ENCODE results near the gene VAT1L.

Gene VAT1L

DNA sequence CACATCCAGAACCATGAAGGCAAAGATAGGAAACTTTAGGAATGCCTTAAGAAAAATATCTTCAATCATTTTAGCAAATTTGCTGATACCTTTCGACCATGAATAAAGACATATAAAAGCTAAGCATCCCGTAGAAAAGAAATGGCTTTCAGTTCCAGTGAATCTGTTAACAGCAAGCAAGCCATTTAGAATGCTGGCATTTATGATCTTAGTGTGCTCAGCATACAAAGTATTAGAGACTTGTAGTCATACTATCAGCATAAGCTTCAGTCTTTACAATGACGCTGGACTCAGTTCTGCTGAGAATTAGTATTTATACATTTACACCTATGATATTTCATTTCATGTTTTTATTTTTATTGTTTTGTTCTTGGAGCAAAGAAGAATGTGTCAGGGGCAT, 38.7 kb downstream of the VAT1L start:
- H3K9me3 ChIP-seq (ENCODE audit: control insufficient read depth, low read length) = no peaks in the 10 kb centered on the region
- H3K4me2 ChIP-seq (ENCODE audit: low read length, poor library complexity, severe bottlenecking) = no peak overlapping the region
- H3K27me3 ChIP-seq (ENCODE audit: control insufficient read depth in 1 of 2, insufficient read depth in 1 of 2, low read length in 2 of 2) = peaks cover 0 to 12% of the 10 kb centered on the region in 2 experiments
- H2BK5ac ChIP-seq (ENCODE audit: low read depth, low read length, poor library complexity, severe bottlenecking) = no peak overlapping the region
- no peak overlapping the region for H2AK5ac ChIP-seq (ENCODE audit: low read length, severe bottlenecking)
- H3K27ac ChIP-seq (ENCODE audit: low read length, poor library complexity, severe bottlenecking) = no peak overlapping the region
- H2AFZ ChIP-seq (ENCODE audit: low read depth, low read length) = no peak overlapping the region
- H2BK15ac ChIP-seq (ENCODE audit: low read depth, poor library complexity, severe bottlenecking) = no peak overlapping the region
- DNase-seq = no peak
- H4K91ac ChIP-seq (ENCODE audit: low read length) = no peak overlapping the region
- 100% methylated on average over 2 of the region's 3 CpGs for WGBS
- no peak overlapping the region for H3K14ac ChIP-seq (ENCODE audit: low read length in 2 of 2)
- no peak overlapping the region for H3K9ac ChIP-seq (ENCODE audit: low read length)
- no peak overlapping the region for H2BK12ac ChIP-seq (ENCODE audit: low read length in 2 of 2)
- no peaks in the 10 kb centered on the region for H3K4me1 ChIP-seq (ENCODE audit: control insufficient read depth, insufficient read depth, low read depth, low read length)
- no peaks in the 10 kb centered on the region for H3K36me3 ChIP-seq (ENCODE audit: control insufficient read depth in 1 of 2, insufficient read depth in 2 of 2, low read depth in 1 of 2, low read length in 2 of 2)
- no peak overlapping the region for H3K18ac ChIP-seq (ENCODE audit: low read depth in 1 of 2, low read length in 2 of 2)
- no peak overlapping the region for H3K23ac ChIP-seq (ENCODE audit: low read length in 2 of 2)
- H3K4ac ChIP-seq (ENCODE audit: low read depth in 1 of 2, low read length in 2 of 2) = no peak overlapping the region
- H2BK120ac ChIP-seq (ENCODE audit: low read depth, low read length) = no peak overlapping the region
- no peak overlapping the region for H3K4me3 ChIP-seq (ENCODE audit: insufficient read depth in 1 of 2, low read depth in 1 of 2, low read length in 2 of 2)
- no peak overlapping the region for H4K8ac ChIP-seq (ENCODE audit: low read length)
- no peaks in the 10 kb centered on the region for H3K79me1 ChIP-seq (replicated peaks; ENCODE audit: low read length, poor library complexity, severe bottlenecking)

DNA sequence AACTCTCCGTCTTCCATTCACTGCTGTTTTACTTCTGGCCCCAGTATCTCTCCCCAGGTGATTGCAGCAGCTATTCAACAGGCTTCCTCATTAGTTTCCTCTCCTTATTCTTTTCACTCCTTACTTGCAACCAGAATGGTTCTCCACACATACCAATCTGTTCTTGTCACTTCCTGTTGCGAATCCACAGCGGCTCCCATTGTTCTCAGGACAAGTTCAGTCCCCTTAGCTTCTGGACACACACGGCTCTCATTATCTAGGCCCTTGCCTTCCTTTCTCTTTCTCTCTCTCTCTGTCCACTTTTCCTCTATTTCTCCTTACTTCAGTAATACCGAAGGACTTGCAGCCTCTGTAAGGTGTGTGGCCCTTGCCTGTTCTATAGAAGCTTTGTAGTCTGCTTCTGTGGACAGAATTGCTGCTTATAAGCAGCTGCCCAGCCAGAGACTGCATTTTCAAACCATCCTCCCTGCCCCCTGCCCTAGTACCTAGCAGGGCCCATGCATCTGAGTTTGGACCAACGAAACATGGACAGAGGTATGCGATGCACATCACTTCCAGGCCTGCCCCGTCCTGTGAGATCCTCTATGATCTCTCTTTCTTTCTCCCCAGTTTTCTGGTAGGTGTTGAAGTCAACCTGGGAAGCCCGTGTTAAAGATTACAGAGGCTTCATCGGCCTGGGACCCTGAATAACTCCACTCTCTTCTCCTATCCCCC, 45.7 kb downstream of the VAT1L start:
- no peak overlapping the region for H2AK5ac ChIP-seq (ENCODE audit: low read length, severe bottlenecking)
- H3K79me1 ChIP-seq (replicated peaks; ENCODE audit: low read length, poor library complexity, severe bottlenecking) = no peaks in the 10 kb centered on the region
- H4K91ac ChIP-seq (ENCODE audit: low read length) = peak overlapping the region; percentile 94
- H3K23ac ChIP-seq (ENCODE audit: low read length in 2 of 2) = no peak overlapping the region
- H2BK12ac ChIP-seq (ENCODE audit: low read length in 2 of 2) = peak overlapping the region; percentile 75 to 95
- no peak overlapping the region for H2BK5ac ChIP-seq (ENCODE audit: low read depth, low read length, poor library complexity, severe bottlenecking)
- H3K4ac ChIP-seq (ENCODE audit: low read depth in 1 of 2, low read length in 2 of 2) = peak overlapping the region; percentile 61 to 91
- peaks cover 0 to 7% of the 10 kb centered on the region in 2 experiments for H3K27me3 ChIP-seq (ENCODE audit: control insufficient read depth in 1 of 2, insufficient read depth in 1 of 2, low read length in 2 of 2)
- no peak overlapping the region for H2AFZ ChIP-seq (ENCODE audit: low read depth, low read length)
- no peaks in the 10 kb centered on the region for H3K9me3 ChIP-seq (ENCODE audit: control insufficient read depth, low read length)
- peak overlapping the region; percentile 39 for H3K27ac ChIP-seq (ENCODE audit: low read length, poor library complexity, severe bottlenecking)
- H3K9ac ChIP-seq (ENCODE audit: low read length) = no peak overlapping the region
- H3K36me3 ChIP-seq (ENCODE audit: control insufficient read depth in 1 of 2, insufficient read depth in 2 of 2, low read depth in 1 of 2, low read length in 2 of 2) = no peaks in the 10 kb centered on the region
- peaks cover 5% of the 10 kb centered on the region for H3K4me1 ChIP-seq (ENCODE audit: control insufficient read depth, insufficient read depth, low read depth, low read length)
- H3K4me2 ChIP-seq (ENCODE audit: low read length, poor library complexity, severe bottlenecking) = no peak overlapping the region
- H3K18ac ChIP-seq (ENCODE audit: low read depth in 1 of 2, low read length in 2 of 2) = peak overlapping the region; percentile 94 to 98
- peak overlapping the region; percentile 95 for H4K8ac ChIP-seq (ENCODE audit: low read length)
- peak; percentile 78 for DNase-seq
- peak overlapping the region; percentile 50 for H2BK120ac ChIP-seq (ENCODE audit: low read depth, low read length)
- H3K4me3 ChIP-seq (ENCODE audit: insufficient read depth in 1 of 2, low read depth in 1 of 2, low read length in 2 of 2) = no peak overlapping the region
- H3K14ac ChIP-seq (ENCODE audit: low read length in 2 of 2) = peak overlapping the region in 1 of 2 experiments; percentile 9
- no peak overlapping the region for H2BK15ac ChIP-seq (ENCODE audit: low read depth, poor library complexity, severe bottlenecking)
- 43% methylated on average over 8 of the region's 10 CpGs for WGBS

DNA sequence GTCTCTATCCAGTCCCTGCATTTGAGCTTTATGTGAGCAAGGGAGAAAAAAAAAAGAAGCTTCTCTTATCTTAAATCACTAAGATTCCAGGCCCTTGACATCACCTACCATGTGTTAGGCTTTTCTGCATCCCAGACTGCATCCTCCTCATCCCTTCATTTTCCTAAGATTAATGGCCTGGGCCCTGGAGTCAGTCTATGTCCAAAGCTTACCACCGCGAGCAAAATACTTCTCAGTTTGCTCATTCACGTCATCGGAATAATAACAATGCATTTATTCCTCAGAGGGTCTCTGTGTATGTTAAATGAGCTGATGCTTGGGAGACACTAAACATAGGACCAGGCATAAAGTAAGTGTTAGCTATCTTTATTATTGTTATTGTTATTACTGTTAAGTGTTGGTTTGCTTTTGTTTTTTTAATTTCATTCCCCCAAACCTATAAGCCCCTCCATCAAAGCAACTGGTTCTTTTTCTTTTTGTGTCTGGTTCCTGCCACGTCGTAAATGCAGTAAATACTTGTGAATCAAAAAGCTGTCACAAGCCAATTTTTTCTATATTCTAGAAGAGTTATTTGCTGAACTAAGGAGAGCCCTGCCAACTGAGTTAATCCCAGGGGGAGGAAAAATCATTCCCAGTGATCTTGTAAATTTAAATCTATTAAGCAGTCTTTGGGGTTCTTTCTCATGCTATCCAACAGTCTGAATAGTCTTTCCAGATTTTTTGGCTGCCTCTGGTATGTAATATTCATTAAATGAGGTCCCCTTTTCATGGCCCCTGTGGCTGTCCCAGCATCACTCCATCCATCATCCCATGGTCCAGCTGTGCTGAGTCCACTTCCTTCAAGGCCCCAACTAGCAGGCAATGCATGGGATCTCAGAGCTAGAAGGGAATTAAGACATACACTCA, 46.5 kb downstream of the VAT1L start:
- H3K4me2 ChIP-seq (ENCODE audit: low read length, poor library complexity, severe bottlenecking) = no peak overlapping the region
- no peaks in the 10 kb centered on the region for H3K79me1 ChIP-seq (replicated peaks; ENCODE audit: low read length, poor library complexity, severe bottlenecking)

GRCh38 chr16:77836801-77837200, 48.4 kb downstream of the VAT1L start:
- no peak overlapping the region for H3K27ac ChIP-seq (ENCODE audit: low read length, poor library complexity, severe bottlenecking)
- 98% methylated on average over 4 of the region's 5 CpGs for WGBS
- H4K91ac ChIP-seq (ENCODE audit: low read length) = no peak overlapping the region
- no peak overlapping the region for H2AFZ ChIP-seq (ENCODE audit: low read depth, low read length)
- no peaks in the 10 kb centered on the region for H3K9me3 ChIP-seq (ENCODE audit: control insufficient read depth, low read length)
- H2BK15ac ChIP-seq (ENCODE audit: low read depth, poor library complexity, severe bottlenecking) = no peak overlapping the region
- no peaks in the 10 kb centered on the region for H3K36me3 ChIP-seq (ENCODE audit: control insufficient read depth in 1 of 2, insufficient read depth in 2 of 2, low read depth in 1 of 2, low read length in 2 of 2)
- H3K23ac ChIP-seq (ENCODE audit: low read length in 2 of 2) = no peak overlapping the region
- H2BK120ac ChIP-seq (ENCODE audit: low read depth, low read length) = no peak overlapping the region
- no peak overlapping the region for H4K8ac ChIP-seq (ENCODE audit: low read length)
- no peak for DNase-seq
- H3K18ac ChIP-seq (ENCODE audit: low read depth in 1 of 2, low read length in 2 of 2) = no peak overlapping the region
- no peaks in the 10 kb centered on the region for H3K79me1 ChIP-seq (replicated peaks; ENCODE audit: low read length, poor library complexity, severe bottlenecking)
- H2BK5ac ChIP-seq (ENCODE audit: low read depth, low read length, poor library complexity, severe bottlenecking) = no peak overlapping the region
- no peak overlapping the region for H3K4me3 ChIP-seq (ENCODE audit: insufficient read depth in 1 of 2, low read depth in 1 of 2, low read length in 2 of 2)
- peaks cover 0 to 7% of the 10 kb centered on the region in 2 experiments for H3K27me3 ChIP-seq (ENCODE audit: control insufficient read depth in 1 of 2, insufficient read depth in 1 of 2, low read length in 2 of 2)
- H3K9ac ChIP-seq (ENCODE audit: low read length) = no peak overlapping the region
- H3K14ac ChIP-seq (ENCODE audit: low read length in 2 of 2) = no peak overlapping the region
- H2AK5ac ChIP-seq (ENCODE audit: low read length, severe bottlenecking) = no peak overlapping the region
- H3K4me2 ChIP-seq (ENCODE audit: low read length, poor library complexity, severe bottlenecking) = no peak overlapping the region
- no peak overlapping the region for H3K4ac ChIP-seq (ENCODE audit: low read depth in 1 of 2, low read length in 2 of 2)
- peak overlapping the region; percentile 29 to 90 for H2BK12ac ChIP-seq (ENCODE audit: low read length in 2 of 2)
- H3K4me1 ChIP-seq (ENCODE audit: control insufficient read depth, insufficient read depth, low read depth, low read length) = peaks cover 5% of the 10 kb centered on the region

More for the DNA sequence above, 46.5 kb downstream of the VAT1L start:
- Histone ChIP-seq H2BK15ac (ENCODE audit: low read depth, poor library complexity, severe bottlenecking) (no peak overlapping the region), H3K23ac (ENCODE audit: low read length in 2 of 2) (peak overlapping the region in 1 of 2 experiments; percentile 32), H2AFZ (ENCODE audit: low read depth, low read length) (no peak overlapping the region), H2BK12ac (ENCODE audit: low read length in 2 of 2) (peak overlapping the region in 1 of 2 experiments; percentile 96), H3K36me3 (ENCODE audit: control insufficient read depth in 1 of 2, insufficient read depth in 2 of 2, low read depth in 1 of 2, low read length in 2 of 2) (no peaks in the 10 kb centered on the region), H3K27ac (ENCODE audit: low read length, poor library complexity, severe bottlenecking) (peak overlapping the region; percentile 39), H3K27me3 (ENCODE audit: control insufficient read depth in 1 of 2, insufficient read depth in 1 of 2, low read length in 2 of 2) (peaks cover 0 to 7% of the 10 kb centered on the region in 2 experiments), H3K4ac (ENCODE audit: low read depth in 1 of 2, low read length in 2 of 2) (peak overlapping the region in 1 of 2 experiments; percentile 82), H3K4me1 (ENCODE audit: control insufficient read depth, insufficient read depth, low read depth, low read length) (peaks cover 5% of the 10 kb centered on the region), H3K4me3 (ENCODE audit: insufficient read depth in 1 of 2, low read depth in 1 of 2, low read length in 2 of 2) (no peak overlapping the region), H2BK5ac (ENCODE audit: low read depth, low read length, poor library complexity, severe bottlenecking) (no peak overlapping the region), H2AK5ac (ENCODE audit: low read length, severe bottlenecking) (no peak overlapping the region), H4K91ac (ENCODE audit: low read length) (peak overlapping the region; percentile 77), H3K14ac (ENCODE audit: low read length in 2 of 2) (no peak overlapping the region), H4K8ac (ENCODE audit: low read length) (peak overlapping the region; percentile 76), H3K18ac (ENCODE audit: low read depth in 1 of 2, low read length in 2 of 2) (peak overlapping the region; percentile 94 to 98), H3K9me3 (ENCODE audit: control insufficient read depth, low read length) (no peaks in the 10 kb centered on the region), H3K9ac (ENCODE audit: low read length) (no peak overlapping the region), H2BK120ac (ENCODE audit: low read depth, low read length) (peak overlapping the region; percentile 9)
- DNase-seq = peak; percentile 85
- WGBS = 17% methylated on average over 2 of the region's 6 CpGs

Measured in mesenchymal stem cell (in vitro differentiated cells and primary cell).